Muscle of arm (tissue), 12 donors: ENCODE data around the gene SERGEF. TPM values are rescaled to one million over a fixed set of nuclear protein-coding genes. Genes with fewer than 3 reads are reported as not detected.
"Not testable (repeated sequence)": the region's sequence is repeated elsewhere in the genome, so short reads cannot be mapped to it uniquely, and the experiment has no call there.

Experiments used
- DNase-seq: peaks from one replicate; pipeline ENCODE4 v3.0.0-alpha.2; 2013
- polyA plus RNA-seq, 12 donors: library from polyadenylated mRNA; unstranded; fragments of 120-200 nt; gene quantifications; one replicate each; pipeline ENCODE4 v1.2.1, GENCODE V29; 2013; ENCODE audit not compliant: insufficient read length in 12 of 12

SERGEF gene
- polyA plus RNA-seq, 12 donors = 7.0 to 60.5 (median 12.0) TPM; not detected in 1

DNA sequence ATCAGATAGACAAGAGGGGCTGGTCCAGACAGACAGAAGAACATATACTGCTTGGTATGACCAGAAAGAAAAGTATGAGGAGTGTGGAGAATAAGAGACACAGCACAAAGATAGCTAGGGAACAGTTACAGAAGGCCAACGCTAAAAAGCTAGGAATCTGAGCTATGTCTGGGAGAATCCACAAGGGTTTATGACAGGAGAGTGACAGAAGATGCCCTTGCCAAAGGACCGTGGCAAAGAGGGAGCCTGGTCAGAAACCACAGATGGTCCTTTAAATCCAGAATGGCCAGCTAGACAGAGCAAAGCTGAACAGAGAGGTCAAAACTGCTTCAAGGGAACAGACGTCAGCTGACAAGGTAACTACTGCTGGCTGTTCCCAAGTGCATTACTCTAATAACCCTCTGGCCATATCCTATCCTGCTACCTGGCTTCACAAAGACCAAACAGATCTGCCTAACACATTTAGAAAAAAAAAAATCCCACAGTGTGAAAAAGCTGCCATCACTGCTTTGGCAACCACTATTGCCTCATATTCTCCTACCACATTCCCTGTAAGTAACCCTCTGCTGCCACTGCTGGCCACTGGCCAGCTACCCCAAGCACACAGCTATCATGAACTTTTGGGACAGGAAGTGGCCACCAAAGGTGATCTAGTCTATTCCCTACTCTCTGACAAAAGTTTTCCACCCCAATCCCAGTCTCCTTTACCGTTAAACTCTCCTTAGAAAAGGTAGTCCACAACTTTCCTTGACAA, 7.3 kb downstream of the SERGEF start:
- DNase-seq = no peak

- DNase-seq = no peak
These were observed 11.7 kb downstream of the SERGEF start for GRCh38 chr11:18001191-18001590.

GRCh38 chr11:18000760-18001159, 12.1 kb downstream of the SERGEF start:
- no peak for DNase-seq

GRCh38 chr11:18000128-18000527, 12.7 kb downstream of the SERGEF start:
- not testable (repeated sequence) for DNase-seq

- no peak for DNase-seq
These were observed 19.9 kb downstream of the SERGEF start for GRCh38 chr11:17992916-17993315.

DNA sequence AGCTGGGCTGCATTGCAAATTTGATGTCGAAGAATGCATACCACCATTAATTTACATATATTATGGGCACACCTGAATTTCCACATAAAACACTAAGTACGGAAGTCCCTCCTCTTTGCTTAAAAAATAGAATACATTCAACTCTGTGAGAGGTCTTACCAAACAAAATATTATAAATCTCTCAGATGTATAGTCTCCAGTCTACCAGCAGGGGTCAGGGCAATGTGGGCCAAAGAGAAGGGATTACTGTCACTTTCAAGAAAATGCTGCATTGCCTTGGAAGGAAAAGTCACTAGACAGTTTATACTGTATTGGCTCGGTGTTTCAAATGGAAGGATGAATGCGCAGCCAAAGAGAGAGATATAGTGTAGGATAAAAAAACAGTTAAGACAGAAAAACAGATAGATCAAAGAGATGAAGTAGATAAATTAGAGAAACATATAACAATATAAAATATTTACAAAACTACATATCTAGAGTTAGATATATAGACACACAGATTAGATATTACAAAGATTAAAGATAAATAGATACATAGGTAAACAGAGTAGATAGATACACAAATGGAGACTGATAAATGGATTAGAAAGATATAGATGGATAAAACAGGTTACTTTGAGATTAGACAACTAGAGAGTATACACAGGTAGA, 20.9 kb downstream of the SERGEF start:
- DNase-seq = peak; percentile 19

GRCh38 chr11:17989306-17989705, 23.5 kb downstream of the SERGEF start:
- no peak for DNase-seq

DNA sequence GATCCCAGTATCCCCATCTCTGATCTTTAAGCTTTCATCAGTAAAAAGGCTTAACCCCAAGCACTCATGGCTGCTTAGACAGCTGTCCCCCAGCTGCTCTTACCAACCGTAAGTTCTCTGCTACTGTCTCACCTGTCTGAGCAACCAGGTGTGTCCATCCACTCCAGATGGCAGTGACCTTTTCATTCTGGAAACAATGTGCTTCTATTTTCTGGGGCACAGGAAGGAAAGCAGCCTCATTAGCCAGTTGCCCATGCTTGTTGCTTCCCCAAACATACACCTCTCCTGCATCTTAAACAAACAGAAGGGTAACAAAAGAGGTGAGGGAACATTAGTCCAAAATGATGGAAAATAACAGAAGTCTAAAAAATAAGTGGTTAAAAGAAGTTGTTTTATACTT, 24.4 kb downstream of the SERGEF start:
- DNase-seq = no peak

DNA sequence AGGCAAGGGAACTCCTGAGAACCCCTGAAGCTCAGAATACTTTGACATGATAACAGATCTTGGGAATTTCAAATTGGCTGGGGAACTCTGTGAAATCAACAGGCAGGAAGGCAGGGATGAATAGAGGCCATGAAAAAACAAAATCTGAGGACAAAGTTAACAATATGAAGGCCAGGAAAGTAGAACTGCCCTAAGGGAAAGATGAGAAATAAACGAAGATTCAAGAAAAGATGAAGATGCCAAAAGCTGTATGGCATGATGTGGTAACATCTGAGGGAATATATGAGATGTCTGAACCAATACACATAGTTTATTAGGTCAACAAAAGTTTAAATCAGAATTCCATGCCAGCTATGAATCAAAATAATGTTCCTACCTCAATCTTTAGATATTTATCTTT, 25.0 kb downstream of the SERGEF start:
- no peak for DNase-seq

DNA sequence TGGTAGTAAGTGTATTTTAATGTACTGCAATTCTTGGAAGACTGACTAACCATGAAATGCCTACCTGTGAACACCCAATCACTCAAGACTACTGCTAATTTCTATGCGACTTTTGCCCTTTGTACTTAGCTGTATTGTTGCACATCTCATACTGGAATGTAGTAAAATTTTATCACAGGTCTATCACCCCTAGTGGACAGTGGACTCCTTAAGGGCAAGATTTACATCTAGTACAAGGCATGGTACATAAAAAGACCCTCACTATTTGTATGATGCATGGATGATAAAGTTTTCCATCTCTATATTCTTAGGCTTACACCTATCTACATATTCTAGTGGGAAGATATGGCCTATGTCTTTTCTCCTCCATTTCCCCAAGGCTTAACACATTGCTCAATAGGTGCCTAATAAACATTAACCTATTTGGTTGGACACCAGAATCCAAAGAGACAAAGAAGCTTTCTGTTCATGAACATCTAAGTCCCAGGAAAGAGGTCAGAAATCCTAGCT, 26.1 kb downstream of the SERGEF start:
- no peak for DNase-seq

DNA sequence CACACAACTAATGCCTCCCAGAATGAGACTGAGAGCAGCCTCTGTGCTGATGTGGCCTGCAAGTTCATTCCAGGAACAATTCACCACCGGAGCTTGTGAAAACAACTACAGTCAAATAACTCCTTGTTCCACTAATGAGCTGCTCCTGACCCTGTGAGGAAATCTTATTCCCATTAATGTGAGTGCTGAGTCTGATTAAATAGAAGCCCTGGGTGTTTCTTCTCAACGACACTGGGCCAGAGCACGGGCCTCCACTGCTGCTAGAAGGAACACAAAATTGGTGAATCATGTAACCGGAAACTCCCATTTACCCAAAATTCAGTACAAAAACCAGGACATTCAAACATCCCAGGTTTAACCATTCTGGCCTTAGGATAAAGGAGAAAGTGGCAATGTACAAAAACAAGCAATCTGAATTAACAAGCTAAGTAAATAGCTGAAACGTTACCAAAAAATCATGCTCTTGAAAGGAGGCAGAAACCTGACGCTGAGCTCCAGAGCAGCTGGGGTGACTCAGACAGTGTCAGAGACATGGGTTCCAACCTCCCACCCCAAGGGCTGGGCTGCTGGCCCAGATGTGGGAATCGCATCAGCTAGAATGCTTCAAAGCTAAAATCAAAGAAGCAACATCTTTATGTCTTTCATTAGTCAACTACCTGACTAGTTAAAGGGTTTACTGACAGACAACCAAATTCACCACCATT, 26.7 kb downstream of the SERGEF start:
- DNase-seq = no peak

GRCh38 chr11:17985517-17985916, 27.3 kb downstream of the SERGEF start:
- DNase-seq = no peak

- no peak for DNase-seq
These were observed 29.3 kb downstream of the SERGEF start for GRCh38 chr11:17983569-17983968.

DNA sequence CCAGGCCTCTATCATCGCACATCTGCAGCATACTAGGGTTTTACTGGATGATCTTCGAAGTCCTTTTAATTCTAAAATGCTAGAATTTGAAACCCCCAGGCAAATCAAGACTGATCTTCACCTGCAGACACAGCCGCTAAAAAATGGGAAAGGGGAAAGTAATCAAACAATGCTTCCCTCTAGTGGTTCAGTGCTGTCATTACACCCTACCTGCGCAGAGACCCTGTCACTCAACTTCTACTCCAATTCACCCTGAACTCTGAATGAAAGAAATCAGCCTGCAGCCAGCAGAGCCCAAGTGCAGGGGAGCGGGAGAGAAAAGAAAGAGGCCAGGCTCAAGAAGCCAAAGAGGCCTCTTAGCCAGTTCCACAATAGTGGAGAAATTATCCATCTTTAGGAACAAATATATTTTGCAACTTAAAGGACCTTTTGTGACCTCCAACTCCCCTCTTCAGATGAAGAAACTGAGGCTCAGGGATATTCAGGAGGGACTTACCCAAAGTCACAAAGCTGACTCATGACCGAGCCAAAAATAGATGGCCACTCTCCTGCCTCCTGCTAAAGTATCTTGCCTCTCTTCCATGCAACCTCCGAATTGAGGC, 33.0 kb downstream of the SERGEF start:
- peak; percentile 37 for DNase-seq

DNA sequence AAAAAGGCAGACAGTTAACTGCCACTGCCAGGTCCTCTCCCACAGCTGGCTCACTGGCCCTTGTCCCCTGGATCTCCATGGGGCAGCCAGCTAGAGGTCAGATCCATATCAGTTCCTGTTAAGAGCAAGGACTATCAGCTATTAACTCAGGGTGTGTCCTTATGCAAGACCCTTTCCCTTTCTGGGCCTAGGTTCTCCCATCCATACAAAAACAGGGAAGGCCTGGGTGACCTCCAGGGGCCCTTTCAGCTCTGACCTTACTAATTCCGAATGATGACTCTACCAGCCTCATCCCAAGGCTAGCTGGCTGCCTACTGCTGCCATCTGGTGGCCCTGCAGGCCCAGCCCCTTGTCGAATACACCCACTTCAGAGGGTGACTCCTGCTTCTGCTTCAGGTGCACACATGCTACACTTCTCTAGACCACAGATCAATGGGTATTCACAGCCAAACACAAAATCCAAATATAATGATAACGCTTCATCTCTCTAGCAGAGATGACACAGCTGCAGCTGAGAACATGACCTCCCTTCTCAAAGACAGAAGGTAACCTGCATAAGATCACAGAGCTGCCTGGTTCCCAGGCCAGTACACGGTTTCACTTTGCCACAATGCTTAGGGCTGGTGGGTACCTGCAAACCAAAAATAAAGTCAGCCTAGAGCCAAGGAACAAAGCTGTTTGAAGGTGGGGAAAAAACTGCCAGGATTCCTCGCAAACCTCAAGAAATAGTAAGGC, 34.1 kb downstream of the SERGEF start:
- DNase-seq = no peak

- no peak for DNase-seq
These were observed 36.2 kb downstream of the SERGEF start for GRCh38 chr11:17976651-17977050.

- no peak for DNase-seq
These were observed 38.6 kb downstream of the SERGEF start for GRCh38 chr11:17974246-17974645.

DNA sequence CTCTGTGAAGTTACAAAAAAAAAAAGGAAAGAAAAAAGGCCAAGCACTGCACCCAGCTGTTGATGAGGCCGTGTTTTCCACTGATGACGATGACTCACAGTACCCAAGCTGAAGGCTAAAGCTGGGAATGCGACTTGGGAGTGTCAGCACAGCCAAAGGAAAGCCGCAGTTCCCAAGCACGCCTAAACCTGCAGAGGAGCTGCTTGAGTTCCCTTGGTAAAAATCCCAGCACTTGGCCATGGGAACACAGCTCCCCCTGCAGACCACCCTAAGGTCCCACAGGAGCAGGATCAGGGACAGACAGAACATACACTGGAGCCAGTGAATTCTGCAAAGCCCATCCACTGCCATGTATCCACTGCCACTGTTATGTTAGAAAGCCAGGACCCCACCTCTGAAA, 39.9 kb downstream of the SERGEF start:
- peak; percentile 46 for DNase-seq

DNA sequence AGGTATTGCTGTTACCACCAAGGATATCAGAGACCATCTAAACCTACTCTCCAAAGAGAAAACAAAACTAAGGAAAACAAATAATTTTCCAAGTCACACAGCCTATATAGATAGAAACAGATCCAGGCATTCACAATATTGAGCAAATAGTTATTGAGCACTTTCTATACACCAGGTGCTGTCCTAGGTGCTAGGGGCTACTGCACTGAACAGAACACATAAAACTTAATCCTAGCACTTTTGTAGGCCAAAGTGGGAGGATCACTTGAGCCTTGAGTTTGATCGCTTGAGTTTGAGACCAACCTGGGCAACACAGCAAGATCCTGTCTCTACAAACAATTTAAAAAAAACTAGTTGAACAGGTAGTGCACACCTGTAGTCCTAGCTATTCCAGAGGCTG, 44.6 kb downstream of the SERGEF start:
- no peak for DNase-seq

DNA sequence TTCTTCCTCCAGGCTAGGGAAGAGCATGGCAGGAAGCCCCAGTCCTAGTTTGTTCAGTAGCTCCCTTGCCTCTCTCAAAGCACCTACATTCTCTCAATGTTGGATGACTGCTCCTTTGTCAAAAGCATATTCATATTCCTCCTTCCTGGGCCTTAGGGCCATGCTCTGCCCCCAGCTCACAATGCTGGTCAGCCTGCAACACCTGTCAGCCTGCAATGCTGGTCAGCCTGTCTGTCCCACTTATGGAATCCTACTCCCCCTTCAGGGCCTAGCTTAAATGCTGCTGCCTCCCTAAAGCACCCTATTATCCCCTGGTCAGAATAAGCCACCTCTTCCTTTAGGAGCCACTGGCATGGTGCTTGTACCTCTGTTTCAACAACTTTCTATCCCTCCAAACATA, 45.2 kb downstream of the SERGEF start:
- no peak for DNase-seq

DNA sequence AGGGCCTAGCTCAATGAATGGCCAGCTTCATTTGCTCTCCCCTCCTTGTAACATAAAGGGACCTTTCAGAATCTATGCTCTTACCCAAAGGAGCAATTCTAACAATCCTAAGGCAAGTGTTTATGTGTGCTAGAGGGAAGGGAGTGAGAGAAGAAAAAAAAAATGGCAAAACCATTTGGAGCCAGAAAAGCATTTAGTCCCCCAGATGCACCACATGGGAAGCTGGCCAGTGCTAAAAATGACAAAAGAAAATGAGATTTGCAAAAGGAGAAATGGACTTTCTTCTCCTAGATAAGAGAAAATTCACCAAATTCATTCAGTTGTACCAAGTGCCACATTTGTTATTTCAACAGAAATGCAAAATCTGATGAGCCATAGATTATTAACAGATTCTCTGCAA, 52.8 kb downstream of the SERGEF start:
- DNase-seq = no peak

DNA sequence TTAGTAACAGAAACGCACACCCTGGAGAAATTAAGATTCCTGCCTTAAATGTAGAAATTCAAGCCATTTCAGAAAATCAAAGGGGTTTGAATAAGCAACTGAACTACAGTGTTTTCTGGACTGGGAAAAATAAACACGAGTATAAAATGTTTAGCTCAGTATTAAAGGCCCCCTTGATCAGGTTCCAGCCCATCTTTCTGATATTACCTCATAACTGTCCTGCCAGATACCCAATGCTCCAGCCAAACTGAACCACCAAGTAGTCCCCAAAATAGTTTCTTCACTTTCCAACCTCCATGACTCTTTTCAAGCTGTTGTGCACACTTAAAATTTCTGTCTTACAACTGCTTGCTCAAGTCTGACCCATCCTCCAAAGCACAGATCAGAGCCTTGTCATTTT, 54.4 kb downstream of the SERGEF start:
- no peak for DNase-seq
